ENCODE results near the gene SF3B3. TPM values are rescaled to one million over a fixed set of nuclear protein-coding genes. Genes with fewer than 3 reads are reported as not detected.

Gene SF3B3
- total RNA-seq, 6 donors from 2014 or later = 63.9 to 168 (median 105) TPM

- WGBS, 2 donors = 92 to 97% methylated on average over 3 of the region's 3 CpGs
- no peaks in the 10 kb centered on the region for H3K9me3 ChIP-seq
- no peaks in the 10 kb centered on the region for H3K27me3 ChIP-seq
- DNase-seq (no peak), ATAC-seq (ENCODE audit: low FRiP score in 2 of 2) (no peak)
- H3K36me3 ChIP-seq = peaks cover 40 to 97% (median 74%) of the 10 kb centered on the region in 4 donors
- H3K27ac ChIP-seq = no peak overlapping the region
- no peak for TF ChIP-seq POLR2A (IDR thresholded peaks at IDR 0.05)
- no peak for TF ChIP-seq CTCF (IDR thresholded peaks at IDR 0.05)
- no peak for TF ChIP-seq POLR2AphosphoS5 (IDR thresholded peaks at IDR 0.05)
- TF ChIP-seq EP300 (IDR thresholded peaks at IDR 0.05) = no peak
- H3K4me1 ChIP-seq = no peaks in the 10 kb centered on the region
- no peak overlapping the region for H3K4me3 ChIP-seq
Measured at GRCh38 chr16:70510216-70510615, 13.4 kb upstream of the SF3B3 start.

- TF ChIP-seq POLR2A (IDR thresholded peaks at IDR 0.05) (no peak), CTCF (IDR thresholded peaks at IDR 0.05) (no peak), POLR2AphosphoS5 (IDR thresholded peaks at IDR 0.05) (no peak), EP300 (IDR thresholded peaks at IDR 0.05) (no peak)
- Histone ChIP-seq H3K9me3 (no peaks in the 10 kb centered on the region), H3K27me3 (no peaks in the 10 kb centered on the region), H3K36me3 (peaks cover 45 to 100% (median 85%) of the 10 kb centered on the region in 4 donors), H3K27ac (no peak overlapping the region), H3K4me1 (no peaks in the 10 kb centered on the region), H3K4me3 (no peak overlapping the region)
- WGBS, 2 donors = 100% methylated on average over 1 of the region's 1 CpG
- ATAC-seq (ENCODE audit: low FRiP score in 2 of 2) (no peak), DNase-seq (no peak)
Measured at GRCh38 chr16:70511833-70512232, 11.8 kb upstream of the SF3B3 start.

GRCh38 chr16:70512456-70512855 lies 11.2 kb upstream of the SF3B3 start:
- TF ChIP-seq CTCF (IDR thresholded peaks at IDR 0.05) = no peak
- no peak for TF ChIP-seq EP300 (IDR thresholded peaks at IDR 0.05)
- TF ChIP-seq POLR2AphosphoS5 (IDR thresholded peaks at IDR 0.05) = no peak
- TF ChIP-seq POLR2A (IDR thresholded peaks at IDR 0.05) = no peak
- H3K9me3 ChIP-seq = no peaks in the 10 kb centered on the region
- H3K27me3 ChIP-seq = no peaks in the 10 kb centered on the region
- H3K36me3 ChIP-seq = peaks cover 48 to 100% (median 86%) of the 10 kb centered on the region in 4 donors
- no peaks in the 10 kb centered on the region for H3K4me1 ChIP-seq
- ATAC-seq (ENCODE audit: low FRiP score in 2 of 2) (no peak), DNase-seq (no peak)
- H3K4me3 ChIP-seq = no peak overlapping the region
- H3K27ac ChIP-seq = no peak overlapping the region
- 94 to 97% methylated on average over 5 of the region's 5 CpGs for whole genome bisulfite sequencing, 2 donors

GRCh38 chr16:70520612-70521297 lies 2.9 kb upstream of the SF3B3 start:
- ATAC-seq (ENCODE audit: low FRiP score in 2 of 2) (no peak), DNase-seq (no peak)
- Histone ChIP-seq H3K36me3 (peaks cover 11 to 39% (median 30%) of the 10 kb centered on the region in 4 donors), H3K9me3 (no peaks in the 10 kb centered on the region), H3K4me3 (no peak overlapping the region), H3K27ac (no peak overlapping the region), H3K27me3 (no peaks in the 10 kb centered on the region), H3K4me1 (peaks cover 17 to 38% (median 23%) of the 10 kb centered on the region in 4 donors)
- TF ChIP-seq EP300 (IDR thresholded peaks at IDR 0.05) (no peak), CTCF (IDR thresholded peaks at IDR 0.05) (no peak), POLR2A (IDR thresholded peaks at IDR 0.05) (no peak), POLR2AphosphoS5 (IDR thresholded peaks at IDR 0.05) (no peak)
- 56 to 62% methylated on average over 8 of the region's 8 CpGs for WGBS, 2 donors

Data from upper lobe of left lung (tissue), 6 donors.